GM18870 (cell line): ENCODE results near the gene NRBP1.
A peak's percentile ranks its signal among the peaks of the same experiment; 100 is the strongest.

Experiments used
- ATAC-seq: cut with Tn5 transposase; IDR thresholded peaks from one replicate; pipeline ENCODE4 v1.9.1; 2021; ENCODE audit warnings: moderate library complexity; ENCODE audit not compliant: unreplicated experiment

NRBP1 gene

DNA sequence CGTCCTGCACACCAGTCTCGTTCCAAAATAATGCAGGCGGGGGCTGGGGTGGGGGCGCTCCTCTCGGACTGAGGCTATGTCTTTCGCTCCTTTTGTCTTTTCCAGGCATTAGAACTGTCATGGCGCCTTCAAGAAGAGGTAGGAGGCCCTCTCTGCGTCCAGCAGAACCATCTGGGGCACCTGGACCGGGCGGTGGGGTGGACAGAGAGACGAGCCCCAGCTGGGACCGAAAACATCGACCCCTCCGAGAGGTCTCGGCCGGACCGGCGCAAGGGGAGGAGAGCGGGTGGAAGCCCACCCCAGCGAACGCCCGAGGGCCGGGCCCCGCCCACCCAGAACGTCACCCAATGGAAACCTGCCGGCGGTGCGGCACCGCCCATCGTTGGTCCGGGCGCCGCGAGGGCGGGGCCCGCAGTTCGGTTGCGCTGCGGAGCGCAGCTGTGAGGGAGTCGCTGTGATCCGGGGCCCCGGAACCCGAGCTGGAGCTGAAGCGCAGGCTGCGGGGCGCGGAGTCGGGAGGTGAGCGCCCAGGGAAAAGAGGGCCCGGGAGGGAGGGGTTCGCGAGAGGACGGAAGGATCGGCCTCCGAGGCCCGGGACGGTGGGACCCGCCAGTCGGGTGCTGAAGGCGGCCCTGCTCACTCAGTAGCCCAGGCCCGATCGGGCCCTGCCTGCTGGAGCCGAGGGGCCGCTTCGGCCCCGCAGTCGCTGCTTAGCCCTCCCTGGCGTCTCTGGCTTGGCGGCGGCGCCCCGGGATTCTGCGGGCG lies at the start of gene NRBP1:
NRBP1 (plus strand) TSS at position 419 of the 765 bp plus-strand sequence. CDS start 4,643 bp downstream, outside the sequence.
- peak; percentile 78 for ATAC-seq

DNA sequence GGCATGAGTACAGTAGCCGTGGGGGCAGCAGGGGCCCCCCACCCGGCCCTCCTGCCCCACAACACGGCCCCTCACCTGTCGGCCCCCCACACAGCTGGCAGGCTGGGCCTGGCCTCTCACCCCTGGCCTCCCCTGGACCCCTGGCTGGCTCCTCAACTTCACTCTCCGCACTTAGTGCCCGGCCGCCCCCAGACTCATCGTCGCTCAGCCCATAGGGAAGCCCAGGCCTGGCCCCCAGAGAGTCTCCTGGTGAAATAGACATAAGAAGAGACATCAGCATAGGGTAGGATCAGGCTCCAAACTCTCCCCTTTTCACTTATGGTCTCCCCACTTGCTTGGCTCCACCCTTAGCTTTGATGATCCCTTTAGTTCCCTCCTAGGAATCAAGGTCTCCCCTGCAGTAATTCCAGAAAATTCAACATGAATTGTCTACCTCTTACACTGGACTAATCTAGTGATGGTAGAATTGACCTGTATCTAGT lies 49.6 kb upstream of the NRBP1 start:
- ATAC-seq = no peak

- no peak for ATAC-seq
These were observed 49.0 kb upstream of the NRBP1 start for GRCh38 chr2:27379383-27379835.

GRCh38 chr2:27379836-27380625 lies 48.4 kb upstream of the NRBP1 start:
- no peak for ATAC-seq

DNA sequence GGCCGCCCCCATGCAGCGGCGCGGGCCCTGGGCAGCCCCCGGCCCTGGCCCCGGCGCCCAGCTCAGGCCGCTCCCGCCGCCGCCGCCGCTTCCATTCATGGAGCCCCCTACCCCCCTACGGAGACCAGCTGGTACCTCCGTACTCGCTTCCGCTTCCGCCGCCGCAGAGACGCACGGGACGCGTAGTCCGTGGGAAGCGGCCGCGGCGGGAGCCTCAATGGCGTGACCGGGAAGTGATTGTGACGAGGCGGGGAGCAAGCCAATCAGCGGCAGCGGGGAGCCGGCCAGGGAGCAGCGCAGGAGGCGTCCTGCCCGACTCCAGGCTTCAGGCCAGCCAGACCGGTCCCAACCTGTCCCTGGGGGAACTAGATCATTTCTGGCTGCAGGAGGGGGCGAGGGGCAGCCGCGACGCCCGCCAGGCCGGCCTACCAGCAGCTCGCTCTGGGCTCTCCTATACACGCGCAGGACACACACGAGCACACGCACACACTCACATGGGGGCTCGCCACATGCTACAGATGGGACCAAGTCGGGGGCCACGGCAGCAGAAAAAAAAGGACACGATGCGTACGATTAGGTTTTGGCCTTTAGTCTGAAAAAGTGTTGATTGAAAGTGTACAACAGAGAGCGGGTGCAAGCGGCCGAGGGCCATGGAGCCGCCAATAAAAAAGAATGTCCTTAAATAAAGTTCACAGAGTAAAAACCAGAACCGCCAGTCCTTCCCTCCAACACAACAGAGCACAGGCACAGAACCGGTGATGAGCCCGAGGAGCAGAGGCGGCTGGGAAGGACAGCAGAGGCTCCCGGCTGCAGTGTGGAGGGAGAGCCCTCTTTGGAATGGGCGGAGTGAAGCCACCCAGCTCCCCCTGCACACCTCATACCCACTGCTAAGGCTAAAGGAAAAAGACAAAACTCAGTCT lies 47.5 kb upstream of the NRBP1 start, which contains the start of gene ZNF513:
ZNF513 (minus strand) TSS at position 109 of the 920 bp plus-strand sequence. CDS start 208 bp downstream, outside the sequence.
- peak; percentile 46 for ATAC-seq

GRCh38 chr2:27381577-27382181 lies 46.8 kb upstream of the NRBP1 start:
- no peak for ATAC-seq

- no peak for ATAC-seq
These were observed 37.4 kb upstream of the NRBP1 start for GRCh38 chr2:27390822-27391679.

DNA sequence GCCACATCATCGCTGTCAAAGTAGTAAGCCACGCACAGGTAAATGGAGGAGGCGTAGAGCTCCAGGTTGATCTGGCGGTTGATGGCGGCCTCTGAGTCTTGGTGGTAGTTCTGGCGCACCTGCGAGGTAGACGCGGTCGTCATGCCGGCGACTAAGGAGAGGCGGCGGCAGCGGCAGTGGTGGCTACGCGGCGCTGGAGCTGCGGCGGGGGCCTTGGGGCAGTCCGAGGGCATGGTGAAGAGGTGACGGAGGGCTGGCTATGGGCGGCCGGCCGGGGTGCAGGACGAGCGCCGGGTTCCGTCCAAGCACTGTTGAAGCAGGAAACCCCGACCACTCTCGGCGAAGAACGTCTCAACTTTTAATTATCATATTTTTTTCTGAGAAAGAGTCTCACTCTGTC lies 35.2 kb upstream of the NRBP1 start:
- no peak for ATAC-seq

GRCh38 chr2:27398962-27399361 lies 29.5 kb upstream of the NRBP1 start:
- ATAC-seq = no peak

DNA sequence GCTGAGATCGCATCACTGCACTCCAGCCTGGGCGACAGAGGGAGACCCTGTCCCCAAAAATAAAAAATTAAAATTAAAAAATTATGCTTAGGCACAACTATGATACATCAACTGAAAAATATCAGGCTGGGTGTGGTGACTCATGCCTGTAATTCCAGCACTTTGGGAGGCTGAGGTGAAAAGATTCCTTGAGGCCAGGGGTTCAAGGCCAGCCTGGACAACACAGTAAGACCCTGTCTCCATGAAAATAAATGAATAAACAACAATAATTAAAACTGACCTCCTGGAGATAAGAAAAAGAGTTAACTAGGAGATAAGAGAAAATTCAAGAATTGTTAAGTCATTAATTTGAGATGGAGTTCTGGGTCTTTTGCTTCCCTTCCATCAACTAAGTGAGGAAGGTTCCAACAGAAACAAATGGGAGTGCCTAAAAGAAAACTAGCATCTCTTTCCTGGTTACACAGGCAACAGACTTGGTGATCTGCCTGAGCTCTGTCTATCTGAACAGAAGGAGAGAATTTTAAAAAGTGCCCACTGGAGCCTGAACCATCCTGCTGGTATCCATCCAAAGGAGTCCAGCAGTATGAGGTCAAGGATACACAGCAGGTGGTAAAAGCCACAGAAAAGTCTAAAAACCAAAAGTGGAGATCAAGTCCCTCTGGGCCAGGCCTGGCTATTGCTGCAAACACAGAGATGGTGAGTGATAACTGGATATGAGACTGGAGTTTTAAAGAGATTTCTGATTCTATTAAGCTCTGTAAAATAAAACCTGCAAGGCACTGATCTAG lies 27.9 kb upstream of the NRBP1 start:
- ATAC-seq = no peak

GRCh38 chr2:27407798-27408491 lies 20.5 kb upstream of the NRBP1 start:
- no peak for ATAC-seq

GRCh38 chr2:27408601-27409320 lies 19.7 kb upstream of the NRBP1 start:
- peak; percentile 30 for ATAC-seq

- peak; percentile 58 for ATAC-seq
These were observed 18.9 kb upstream of the NRBP1 start, which contains the start of gene PPM1G for GRCh38 chr2:27409321-27410073. Gene PPM1G, minus strand, starts transcription at chr2:27409591. Its CDS starts 169 bp downstream, at chr2:27409422.

DNA sequence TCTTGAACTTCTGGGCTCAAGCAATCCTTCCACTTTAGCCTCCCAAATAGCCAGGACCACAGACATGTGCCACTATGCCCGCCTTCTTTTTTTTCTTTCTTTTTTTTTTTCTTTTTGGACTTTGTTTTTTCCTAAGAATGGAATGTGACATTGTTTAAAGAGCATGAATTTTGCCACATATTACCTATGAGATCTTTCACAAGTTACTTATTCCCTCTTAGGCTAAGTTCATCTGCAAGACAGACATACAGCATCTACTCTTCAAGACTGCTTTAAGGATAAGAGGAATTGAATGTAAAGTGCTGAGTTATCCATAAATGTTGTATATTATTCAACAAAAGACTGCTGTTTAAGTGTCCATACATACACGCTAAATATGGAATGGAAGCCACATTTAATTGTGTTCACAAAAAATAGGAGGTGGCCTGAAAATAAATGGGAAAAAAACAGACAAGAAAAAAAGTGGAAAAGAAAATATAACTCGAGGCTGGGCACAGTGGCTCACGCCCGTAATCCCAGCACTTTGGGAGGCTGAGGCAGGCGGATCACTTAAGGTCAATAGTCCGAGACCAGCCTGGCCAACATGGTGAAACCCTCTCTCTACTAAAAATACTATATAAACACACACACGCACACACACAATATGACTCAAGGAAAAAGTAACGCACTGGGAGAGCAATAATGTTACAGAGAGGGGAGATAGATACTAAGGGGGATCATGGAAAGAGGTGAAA lies 15.8 kb upstream of the NRBP1 start:
- no peak for ATAC-seq

DNA sequence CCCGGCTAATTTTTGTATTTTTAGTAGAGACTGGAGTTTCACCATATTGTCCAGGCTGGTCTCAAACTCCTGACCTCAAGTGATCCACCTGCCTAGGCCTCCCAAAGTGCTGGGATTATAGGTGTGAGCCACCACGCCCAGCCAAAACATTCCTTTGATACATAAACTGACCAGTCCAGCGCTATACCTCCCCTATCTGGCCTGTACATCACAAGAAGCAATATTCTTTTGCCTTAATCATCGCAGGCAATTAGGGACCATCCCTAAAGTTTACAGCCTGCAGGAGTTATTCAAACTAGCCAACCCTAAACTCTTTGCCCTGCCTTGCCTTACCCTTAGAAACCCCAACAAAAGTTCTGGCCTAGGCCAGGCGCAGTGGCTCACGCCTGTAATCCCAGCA lies 12.3 kb upstream of the NRBP1 start:
- ATAC-seq = no peak

GRCh38 chr2:27420996-27421395 lies 7.4 kb upstream of the NRBP1 start:
- ATAC-seq = no peak
